C4-2B (cell line): ENCODE results near the gene SOX6.

Experiments
- CTCF ChIP-seq: fragments of 450-650 bp; conservative IDR thresholded peaks from 2 replicates; pipeline ENCODE4 v1.5.1; 2017; ENCODE audit warnings: mild to moderate bottlenecking
- ZFX ChIP-seq: fragments of 450-650 bp; IDR thresholded peaks from 2 replicates; pipeline ENCODE4 v1.6.1; 2017

GRCh38 chr11:15918674-15919073, 437.7 kb downstream of the SOX6 start:
- TF ChIP-seq CTCF (no peak), ZFX (no peak)
